ENCODE measurements around the gene THBS3. TPM values are rescaled to one million over a fixed set of nuclear protein-coding genes. Genes with fewer than 3 reads are reported as not detected.
A peak's percentile ranks its signal among the peaks of the same experiment; 100 is the strongest.
"Not testable (repeated sequence)": the region's sequence is repeated elsewhere in the genome, so short reads cannot be mapped to it uniquely, and the experiment has no call there.

Gene THBS3
- total RNA-seq, 1 donor from 2014 or later: 24.9 TPM

- Histone ChIP-seq H3K27ac (no peak overlapping the region), H3K4me3 (no peak overlapping the region), H3K9me3 (no peaks in the 10 kb centered on the region), H3K4me1 (peaks cover 25% of the 10 kb centered on the region), H3K36me3 (peaks cover 23% of the 10 kb centered on the region), H3K27me3 (no peaks in the 10 kb centered on the region)
- intact Hi-C loops (cut with DNase I): no loop called here
- ATAC-seq (peak; percentile 42), DNase-seq (no peak)
- TF ChIP-seq CTCF (IDR thresholded peaks at IDR 0.05): no peak
Observed at GRCh38 chr1:155241841-155242264, 34.2 kb upstream of the THBS3 start.

- DNase-seq (no peak), ATAC-seq (peak; percentile 55)
- Histone ChIP-seq H3K4me1 (peaks cover 25% of the 10 kb centered on the region), H3K36me3 (peaks cover 30% of the 10 kb centered on the region), H3K9me3 (no peaks in the 10 kb centered on the region), H3K27ac (no peak overlapping the region), H3K27me3 (no peaks in the 10 kb centered on the region), H3K4me3 (peak overlapping the region; percentile 49)
- TF ChIP-seq CTCF (IDR thresholded peaks at IDR 0.05): no peak
- intact Hi-C loops (cut with DNase I): no loop called here
Observed at GRCh38 chr1:155241069-155241679, 33.5 kb upstream of the THBS3 start.

GRCh38 chr1:155236451-155236850, 28.8 kb upstream of the THBS3 start:
- Histone ChIP-seq H3K9me3 (no peaks in the 10 kb centered on the region), H3K27ac (no peak overlapping the region), H3K4me3 (no peak overlapping the region), H3K27me3 (no peaks in the 10 kb centered on the region), H3K36me3 (peaks cover 34% of the 10 kb centered on the region), H3K4me1 (peaks cover 7% of the 10 kb centered on the region)
- ATAC-seq (no peak), DNase-seq (no peak)
- TF ChIP-seq CTCF (IDR thresholded peaks at IDR 0.05): no peak
- intact Hi-C loops (cut with DNase I): no loop called here

- H3K9me3 ChIP-seq; H3K4me1 ChIP-seq; H3K27ac ChIP-seq; ATAC-seq; DNase-seq; H3K27me3 ChIP-seq; H3K4me3 ChIP-seq; intact Hi-C loops (cut with DNase I): not testable (repeated sequence)
- peaks cover 34% of the 10 kb centered on the region for H3K36me3 ChIP-seq
Observed at GRCh38 chr1:155235375-155235774, 27.7 kb upstream of the THBS3 start.

GRCh38 chr1:155233502-155233901, 25.8 kb upstream of the THBS3 start:
- intact Hi-C loops (cut with DNase I); H3K9me3 ChIP-seq; H3K4me1 ChIP-seq; H3K4me3 ChIP-seq; DNase-seq; H3K27ac ChIP-seq; H3K27me3 ChIP-seq: not testable (repeated sequence)
- peaks cover 24% of the 10 kb centered on the region for H3K36me3 ChIP-seq
- ATAC-seq: peak; percentile 11

GRCh38 chr1:155232001-155232978, 24.6 kb upstream of the THBS3 start:
- H3K9me3 ChIP-seq; DNase-seq; H3K27me3 ChIP-seq; intact Hi-C loops (cut with DNase I); H3K4me1 ChIP-seq; H3K4me3 ChIP-seq; H3K27ac ChIP-seq; ATAC-seq: not testable (repeated sequence)
- peaks cover 16% of the 10 kb centered on the region for H3K36me3 ChIP-seq

- DNase-seq; intact Hi-C loops (cut with DNase I); H3K4me3 ChIP-seq; H3K9me3 ChIP-seq; H3K27me3 ChIP-seq; H3K27ac ChIP-seq; H3K4me1 ChIP-seq; ATAC-seq; H3K36me3 ChIP-seq: not testable (repeated sequence)
Observed at GRCh38 chr1:155231302-155231701, 23.6 kb upstream of the THBS3 start.

All from upper lobe of right lung (tissue), 1 donor.